ENCODE measurements around the gene PKNOX2.

The PKNOX2 gene

GRCh38 chr11:125268611-125269010 lies 104.1 kb downstream of the PKNOX2 start:
- Histone ChIP-seq H3K9me3 (ENCODE audit: insufficient read depth, low read length, severe bottlenecking) (no peaks in the 10 kb centered on the region), H3K4me2 (ENCODE audit: insufficient read depth, low read length) (no peak overlapping the region), H3K27ac (ENCODE audit: low read length) (no peak overlapping the region), H3K79me2 (ENCODE audit: insufficient read depth, low read length) (no peaks in the 10 kb centered on the region), H3K36me3 (ENCODE audit: insufficient read depth, low read length) (no peaks in the 10 kb centered on the region), H3K4me1 (ENCODE audit: insufficient read depth, low read length) (no peaks in the 10 kb centered on the region), H2AFZ (ENCODE audit: low read depth, low read length) (no peak overlapping the region), H3K27me3 (ENCODE audit: insufficient read depth, low read length, poor library complexity) (peaks cover 18% of the 10 kb centered on the region), H3K4me3 (ENCODE audit: low read depth in 1 of 2, low read length in 2 of 2) (no peak overlapping the region), H3K9ac (ENCODE audit: low read depth, low read length) (no peak overlapping the region), H4K20me1 (ENCODE audit: insufficient read depth, low read length) (no peaks in the 10 kb centered on the region; the same call in 1 of the 2 replicates)
- ATAC-seq (ENCODE audit: insufficient read depth, low read depth) (no peak), DNase-seq (no peak)
- TF ChIP-seq EZH2 (IDR thresholded peaks at IDR 0.05; ENCODE audit: borderline replicate concordance, low read depth, low read length, severe bottlenecking) (no peak), CTCF (IDR thresholded peaks at IDR 0.05; ENCODE audit: borderline replicate concordance, extremely low read depth, low read length, poor library complexity, severe bottlenecking) (no peak)

GRCh38 chr11:125270106-125270505 lies 105.6 kb downstream of the PKNOX2 start:
- Histone ChIP-seq H3K4me1 (ENCODE audit: insufficient read depth, low read length) (no peaks in the 10 kb centered on the region), H3K9ac (ENCODE audit: low read depth, low read length) (no peak overlapping the region), H2AFZ (ENCODE audit: low read depth, low read length) (no peak overlapping the region), H3K4me2 (ENCODE audit: insufficient read depth, low read length) (no peak overlapping the region), H3K79me2 (ENCODE audit: insufficient read depth, low read length) (no peaks in the 10 kb centered on the region), H3K36me3 (ENCODE audit: insufficient read depth, low read length) (no peaks in the 10 kb centered on the region), H3K4me3 (ENCODE audit: low read depth in 1 of 2, low read length in 2 of 2) (no peak overlapping the region), H3K27me3 (ENCODE audit: insufficient read depth, low read length, poor library complexity) (peaks cover 21% of the 10 kb centered on the region), H3K9me3 (ENCODE audit: insufficient read depth, low read length, severe bottlenecking) (no peaks in the 10 kb centered on the region), H4K20me1 (ENCODE audit: insufficient read depth, low read length) (no peaks in the 10 kb centered on the region; the same call in 1 of the 2 replicates), H3K27ac (ENCODE audit: low read length) (no peak overlapping the region)
- DNase-seq (no peak), ATAC-seq (ENCODE audit: insufficient read depth, low read depth) (no peak)
- TF ChIP-seq CTCF (IDR thresholded peaks at IDR 0.05; ENCODE audit: borderline replicate concordance, extremely low read depth, low read length, poor library complexity, severe bottlenecking) (no peak), EZH2 (IDR thresholded peaks at IDR 0.05; ENCODE audit: borderline replicate concordance, low read depth, low read length, severe bottlenecking) (no peak)

- DNase-seq (no peak), ATAC-seq (ENCODE audit: insufficient read depth, low read depth) (no peak)
- TF ChIP-seq CTCF (IDR thresholded peaks at IDR 0.05; ENCODE audit: borderline replicate concordance, extremely low read depth, low read length, poor library complexity, severe bottlenecking) (no peak), EZH2 (IDR thresholded peaks at IDR 0.05; ENCODE audit: borderline replicate concordance, low read depth, low read length, severe bottlenecking) (no peak)
- peaks cover 24% of the 10 kb centered on the region for H3K27me3 ChIP-seq (ENCODE audit: insufficient read depth, low read length, poor library complexity)
- H3K9ac ChIP-seq (ENCODE audit: low read depth, low read length) = no peak overlapping the region
- H3K27ac ChIP-seq (ENCODE audit: low read length) = no peak overlapping the region
- no peaks in the 10 kb centered on the region for H3K4me1 ChIP-seq (ENCODE audit: insufficient read depth, low read length)
- H4K20me1 ChIP-seq (ENCODE audit: insufficient read depth, low read length) = no peaks in the 10 kb centered on the region; the same call in 1 of the 2 replicates
- no peak overlapping the region for H3K4me3 ChIP-seq (ENCODE audit: low read depth in 1 of 2, low read length in 2 of 2)
- no peak overlapping the region for H3K4me2 ChIP-seq (ENCODE audit: insufficient read depth, low read length)
- H3K9me3 ChIP-seq (ENCODE audit: insufficient read depth, low read length, severe bottlenecking) = no peaks in the 10 kb centered on the region
- H3K36me3 ChIP-seq (ENCODE audit: insufficient read depth, low read length) = no peaks in the 10 kb centered on the region
- H2AFZ ChIP-seq (ENCODE audit: low read depth, low read length) = no peak overlapping the region
- no peaks in the 10 kb centered on the region for H3K79me2 ChIP-seq (ENCODE audit: insufficient read depth, low read length)
These were observed 106.2 kb downstream of the PKNOX2 start for GRCh38 chr11:125270711-125271110.
